HCT116 (cell line): ENCODE measurements around the gene ADAMTS9. TPM values are rescaled to one million over a fixed set of nuclear protein-coding genes. Genes with fewer than 3 reads are reported as not detected.

Experiments used
- ATAC-seq: fragments of 200-7000 bp; cut with Tn5 transposase; 2 replicates; pipeline ENCODE4 v1.9.1; 2020; ENCODE audit warnings: mild to moderate bottlenecking, moderate library complexity
- BruUV-seq: library from RNA; stranded (reverse); fragments of 400-500 nt; replicated peaks from 2 replicates; lab custom pipeline; 2021; lab: Mats Ljungman, UMichigan
- CTCF ChIA-PET: fragments of 300-600 bp; sonication (Branson Sonifier 250); formaldehyde crosslinking; loops from one replicate; lab custom pipeline; 2021; ENCODE audit warnings: antibody characterized with exemption; lab: Charles Lee
- POLR2A ChIA-PET: fragments of 300-600, 350-600 bp; sonication (Branson Sonifier 250); formaldehyde crosslinking; loops from one replicate; lab custom pipeline; 2021; ENCODE audit warnings: antibody characterized with exemption; lab: Charles Lee
- RAD21 ChIA-PET, 2 experiments: fragments of 300-600 bp; sonication (Branson Sonifier 250); formaldehyde crosslinking; loops; one replicate each; lab custom pipeline; 2023; ENCODE audit warnings: low total read pairs in 2 of 2; ENCODE audit not compliant: uncharacterized antibody in 2 of 2, unreplicated experiment in 2 of 2, low non-redundant PET in 1 of 2; lab: Charles Lee
- DNase-seq: peaks from one replicate; pipeline ENCODE4 v3.0.0-alpha.2; 2010; ENCODE audit warnings: low read depth, low spot score
- H2AFZ ChIP-seq: fragments of 200-600 bp; shearing (Covaris generic), sonication (generic); 2 replicates; pipeline ENCODE4 v1.6.1; 2017; ENCODE audit warnings: low read depth, mixed run types, mixed read lengths, antibody characterized with exemption, low read length; ENCODE audit not compliant: poor library complexity, severe bottlenecking
- H3K27ac ChIP-seq: 2 replicates; pipeline ENCODE4 v1.5.1; 2012; ENCODE audit warnings: low read depth, low read length
- H3K27me3 ChIP-seq: fragments of 200-600 bp; sonication (generic); 2 replicates; pipeline ENCODE4 v1.6.1; 2016; ENCODE audit warnings: mixed run types, low read length, mixed read lengths; ENCODE audit not compliant: insufficient read depth
- H3K36me3 ChIP-seq, 2 experiments: fragments of 200-500 bp in 1 of 2; fragments of 200-600 bp in 1 of 2; sonication (Bioruptor generic) in 1 of 2; sonication (generic) in 1 of 2; 2 replicates each; pipeline versions ENCODE4 v1.5.1 to v1.6.1; 2014 to 2016; ENCODE audit warnings: low read length in 2 of 2, inconsistent platforms in 1 of 2, mixed read lengths in 1 of 2, mixed run types in 1 of 2; ENCODE audit not compliant: insufficient read depth in 2 of 2, control insufficient read depth in 1 of 2
- H3K4me1 ChIP-seq, 2 experiments: fragments of 200-600 bp in 1 of 2; sonication (generic) in 1 of 2; 2 replicates each; pipeline versions ENCODE4 v1.5.1 to v1.6.1; 2012 to 2017; ENCODE audit warnings: low read length in 2 of 2, inconsistent platforms in 1 of 2, mild to moderate bottlenecking in 1 of 2, mixed read lengths in 1 of 2, mixed run types in 1 of 2, moderate library complexity in 1 of 2; ENCODE audit not compliant: insufficient read depth in 2 of 2, control insufficient read depth in 1 of 2
- H3K4me2 ChIP-seq: fragments of 200-600 bp; sonication (generic); 2 replicates; pipeline ENCODE4 v1.6.1; 2017; ENCODE audit warnings: mixed run types, low read length, mixed read lengths
- H3K4me3 ChIP-seq, 2 experiments: fragments of 200-600 bp in 1 of 2; sonication (generic) in 1 of 2; replicated peaks in 1 of 2; 2 replicates each; pipeline ENCODE4 v1.5.1; 2011 to 2016; ENCODE audit warnings: low read length in 2 of 2, control low read depth in 1 of 2, low read depth in 1 of 2, mild to moderate bottlenecking in 1 of 2, mixed read lengths in 1 of 2, mixed run types in 1 of 2
- H3K79me2 ChIP-seq: fragments of 200-600 bp; sonication (generic); 2 replicates; pipeline ENCODE4 v1.6.1; 2017; ENCODE audit warnings: mild to moderate bottlenecking, mixed run types, low read length, moderate library complexity, mixed read lengths; ENCODE audit not compliant: insufficient read depth
- H3K9ac ChIP-seq: fragments of 200-600 bp; sonication (generic); 2 replicates; pipeline ENCODE4 v1.6.1; 2016; ENCODE audit warnings: low read length, mixed read lengths
- H3K9me2 ChIP-seq: fragments of 200-600 bp; sonication (generic), shearing (Covaris generic); 2 replicates; pipeline ENCODE4 v1.6.1; 2017; ENCODE audit warnings: mixed run types, mild to moderate bottlenecking, moderate library complexity; ENCODE audit not compliant: insufficient read depth
- H3K9me3 ChIP-seq, 2 experiments: fragments of 200-500 bp in 1 of 2; fragments of 200-600 bp in 1 of 2; sonication (Bioruptor generic) in 1 of 2; sonication (generic) in 1 of 2; 2 replicates each; pipeline ENCODE4 v1.6.1; 2014 to 2017; ENCODE audit warnings: low read length in 2 of 2, mixed read lengths in 2 of 2, inconsistent platforms in 1 of 2, low read depth in 1 of 2, mild to moderate bottlenecking in 1 of 2, mixed run types in 1 of 2, moderate library complexity in 1 of 2; ENCODE audit not compliant: control insufficient read depth in 1 of 2, insufficient read depth in 1 of 2
- H4K20me1 ChIP-seq: fragments of 200-600 bp; sonication (generic), shearing (Covaris generic); 2 replicates; pipeline ENCODE4 v1.6.1; 2017; ENCODE audit warnings: mixed run types, mild to moderate bottlenecking, moderate library complexity; ENCODE audit not compliant: insufficient read depth
- POLR2AphosphoS5 ChIP-seq: IDR thresholded peaks from 2 replicates; pipeline ENCODE4 v1.6.1; 2011; ENCODE audit warnings: mild to moderate bottlenecking, low read depth, low read length, moderate library complexity
- SP1 ChIP-seq: IDR thresholded peaks from 2 replicates; pipeline ENCODE4 v1.6.1; 2012; ENCODE audit warnings: low read depth
- YY1 ChIP-seq: IDR thresholded peaks from 2 replicates; pipeline ENCODE4 v1.6.1; 2011; ENCODE audit warnings: low read length, low read depth, moderate library complexity, mild to moderate bottlenecking; ENCODE audit not compliant: insufficient replicate concordance; ENCODE audit errors: extremely low read depth
- intact Hi-C: fragments of 100-400 bp; cut with micrococcal nuclease; formaldehyde crosslinking; loops from 2 replicates; pipeline ENCODE4 v1.10.0; 2022
- total RNA-seq: library from RNA; stranded (reverse); gene quantifications from one replicate; pipeline ENCODE4 v1.2.1, GENCODE V29; 2021; ENCODE audit not compliant: unreplicated experiment

ADAMTS9 gene
- total RNA-seq, 1 experiment from 2014 or later = 0.05 TPM

GRCh38 chr3:64584179-64584578, 103.6 kb downstream of the ADAMTS9 start:
- intact Hi-C loops = no loop called here
- no peaks in the 10 kb centered on the region; the same call in 1 of the 2 replicates for H4K20me1 ChIP-seq
- no peaks in the 10 kb centered on the region for H3K9me3 ChIP-seq
- H3K4me2 ChIP-seq = no peak overlapping the region
- ChIA-PET POLR2A (no interaction called here), RAD21 (no interaction called here), CTCF (no interaction called here)
- H3K27me3 ChIP-seq = peaks cover 11% of the 10 kb centered on the region
- no peak overlapping the region for H2AFZ ChIP-seq
- ATAC-seq (no peak), DNase-seq (no peak)
- H3K4me1 ChIP-seq = no peaks in the 10 kb centered on the region
- H3K27ac ChIP-seq = no peak overlapping the region
- no TSS peak for BruUV-seq
- no peak overlapping the region for H3K4me3 ChIP-seq
- H3K9me2 ChIP-seq = no peaks in the 10 kb centered on the region
- no peaks in the 10 kb centered on the region for H3K79me2 ChIP-seq
- H3K36me3 ChIP-seq = no peaks in the 10 kb centered on the region
- no peak overlapping the region for H3K9ac ChIP-seq
- TF ChIP-seq POLR2AphosphoS5 = no peak

GRCh38 chr3:64578797-64579196, 109.0 kb downstream of the ADAMTS9 start:
- Histone ChIP-seq H3K27ac (no peak overlapping the region), H3K79me2 (no peaks in the 10 kb centered on the region), H3K27me3 (peaks cover 19% of the 10 kb centered on the region)
- RAD21 ChIA-PET = no interaction called here
- TF ChIP-seq YY1 (no peak), SP1 (no peak)
- TF ChIP-seq, all 23 proteins: peak for 0
- intact Hi-C loops = no loop called here
- Histone ChIP-seq H2AFZ (no peak overlapping the region), H3K36me3 (no peaks in the 10 kb centered on the region), H3K9me2 (no peaks in the 10 kb centered on the region), H3K9ac (no peak overlapping the region), H3K4me3 (no peak overlapping the region), H4K20me1 (no peaks in the 10 kb centered on the region; the same call in 1 of the 2 replicates), H3K4me2 (no peak overlapping the region), H3K9me3 (no peaks in the 10 kb centered on the region), H3K4me1 (no peaks in the 10 kb centered on the region)
- DNase-seq = no peak
- CTCF ChIA-PET = no interaction called here
- no peak for ATAC-seq
- POLR2A ChIA-PET = no interaction called here
- no TSS peak for BruUV-seq
